Measurements from ENCODE around the gene AUNIP.

AUNIP gene

DNA sequence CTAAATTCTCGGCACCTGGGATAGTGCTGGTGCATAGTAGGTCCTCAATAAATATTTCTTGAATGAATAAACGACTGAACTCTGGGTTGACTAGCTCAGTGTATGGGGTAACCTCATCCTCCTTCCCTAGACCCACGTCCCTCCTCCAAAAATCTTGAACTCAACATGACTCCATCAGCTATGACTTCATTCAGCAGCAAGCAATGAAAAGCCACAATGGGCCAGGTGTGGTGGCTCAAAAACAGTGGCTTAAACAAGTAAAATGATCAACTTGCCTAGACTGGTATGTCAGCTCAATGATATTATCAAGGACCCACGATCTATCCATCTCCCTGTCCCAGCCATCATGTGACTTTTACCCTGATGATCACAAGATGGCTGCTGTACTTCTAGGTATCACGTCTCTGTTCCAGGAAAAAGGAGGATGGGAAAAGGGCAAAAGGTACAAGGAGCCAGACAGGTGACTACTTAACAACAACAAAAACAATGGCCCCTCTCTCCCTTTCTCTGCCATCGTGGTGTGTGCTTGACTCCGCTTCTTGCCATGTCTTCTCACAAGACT lies 29.2 kb upstream of the AUNIP start:
- DNase-seq, result no peak

GRCh38 chr1:25885602-25886001 lies 26.3 kb upstream of the AUNIP start:
- no peak for DNase-seq

DNA sequence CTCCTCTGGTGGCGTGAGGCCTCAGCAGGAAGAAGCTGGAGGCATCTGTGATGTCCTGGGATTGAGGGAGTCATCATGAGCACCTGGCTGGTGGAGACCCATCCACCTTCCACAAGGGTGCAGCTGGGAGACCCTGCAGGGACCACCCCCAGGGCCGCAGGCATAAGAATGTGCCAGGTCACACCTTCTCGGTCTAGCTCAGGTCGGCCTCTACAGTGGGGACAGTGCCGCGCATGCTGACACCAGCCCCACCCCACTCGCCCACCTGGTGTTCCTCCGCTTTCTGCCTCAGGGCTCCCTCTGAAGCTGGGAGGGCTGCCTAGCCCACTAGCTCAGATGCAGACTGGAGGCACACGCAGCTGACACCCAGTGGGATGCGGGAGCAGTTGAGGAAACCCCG lies 22.0 kb upstream of the AUNIP start:
- DNase-seq, result no peak

GRCh38 chr1:25880518-25880917 lies 21.3 kb upstream of the AUNIP start:
- DNase-seq, result no peak

- DNase-seq, result no peak
Measured at GRCh38 chr1:25879675-25880074, 20.4 kb upstream of the AUNIP start.

GRCh38 chr1:25878690-25879089 lies 19.4 kb upstream of the AUNIP start:
- no peak for DNase-seq

DNA sequence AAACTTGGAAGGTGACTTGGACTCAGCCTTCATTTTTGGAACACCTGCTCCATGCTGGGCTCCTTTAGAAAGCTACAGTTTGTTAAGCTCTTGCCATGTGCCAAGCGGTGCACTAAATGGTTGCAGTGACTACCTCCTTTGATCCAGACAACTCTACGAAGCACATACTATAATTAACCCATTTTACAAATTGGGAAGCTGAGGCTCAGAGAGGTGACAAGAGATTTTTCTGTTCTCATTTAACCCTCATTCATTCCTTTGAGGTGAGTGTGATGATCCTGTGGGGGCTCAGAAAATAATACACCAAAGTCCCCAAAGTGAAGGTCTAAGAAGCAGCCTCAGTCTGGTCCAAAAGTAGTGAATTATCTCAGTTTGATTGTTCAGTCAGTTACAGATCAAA lies 17.9 kb upstream of the AUNIP start:
- no peak for DNase-seq

DNA sequence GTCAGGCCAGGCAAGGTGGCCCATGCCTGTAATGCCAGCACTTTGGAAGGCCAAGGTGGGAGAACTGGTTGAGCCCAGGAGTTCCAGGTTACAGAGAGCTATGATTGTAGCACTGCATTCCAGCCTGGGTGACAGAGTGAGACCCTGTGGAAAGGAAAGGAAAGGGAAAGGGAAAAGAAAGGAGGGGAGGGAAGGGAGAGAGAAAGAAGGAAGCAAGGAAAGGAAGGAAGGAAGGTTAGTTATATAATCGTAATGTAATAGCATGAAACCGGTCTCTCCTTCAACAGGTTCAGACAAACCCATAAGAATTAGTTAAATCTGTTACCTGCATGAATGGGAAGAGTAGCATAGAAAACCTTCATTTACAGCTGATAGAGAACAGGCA lies 17.4 kb upstream of the AUNIP start:
- no peak for DNase-seq

DNA sequence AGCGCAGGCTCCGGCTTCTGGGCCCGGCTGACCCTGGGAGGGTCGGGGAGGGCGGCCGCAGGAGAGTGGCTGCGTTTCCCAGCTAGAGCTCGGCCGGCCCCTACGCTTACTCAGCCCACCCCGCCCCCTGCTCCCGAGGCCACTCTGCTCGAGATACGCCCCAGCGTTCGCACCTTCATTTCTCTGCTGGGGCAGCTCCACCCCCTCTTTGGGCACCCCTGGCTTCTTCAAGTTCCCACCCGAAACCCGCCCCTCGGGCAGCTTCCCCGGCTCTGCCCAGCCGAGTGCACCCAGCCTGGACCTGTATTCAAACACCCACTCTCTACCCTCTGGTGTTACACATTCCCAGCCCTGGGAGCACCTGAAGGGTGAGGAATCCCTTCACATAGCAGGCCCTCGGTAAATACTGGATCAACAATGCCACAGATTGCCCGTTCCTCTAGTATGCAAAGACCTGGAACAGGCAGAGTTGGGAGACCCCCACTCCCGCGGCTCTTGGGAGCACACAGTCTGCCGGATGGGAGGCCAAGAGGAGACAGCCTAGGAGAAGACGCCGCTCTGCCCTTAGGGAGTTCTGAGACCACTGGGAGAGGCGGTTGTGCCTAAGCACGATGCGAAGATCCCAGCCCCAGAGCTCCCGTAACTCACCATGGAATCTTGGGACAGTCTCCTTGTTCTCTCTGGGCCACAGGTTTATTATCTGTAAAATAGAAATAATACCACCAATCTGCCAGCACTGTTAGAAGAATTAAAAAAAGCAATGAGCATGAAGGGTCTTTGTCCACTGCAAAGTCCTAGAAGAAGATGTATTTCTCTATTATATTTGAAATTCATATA lies 16.8 kb upstream of the AUNIP start:
- DNase-seq, result no peak

DNA sequence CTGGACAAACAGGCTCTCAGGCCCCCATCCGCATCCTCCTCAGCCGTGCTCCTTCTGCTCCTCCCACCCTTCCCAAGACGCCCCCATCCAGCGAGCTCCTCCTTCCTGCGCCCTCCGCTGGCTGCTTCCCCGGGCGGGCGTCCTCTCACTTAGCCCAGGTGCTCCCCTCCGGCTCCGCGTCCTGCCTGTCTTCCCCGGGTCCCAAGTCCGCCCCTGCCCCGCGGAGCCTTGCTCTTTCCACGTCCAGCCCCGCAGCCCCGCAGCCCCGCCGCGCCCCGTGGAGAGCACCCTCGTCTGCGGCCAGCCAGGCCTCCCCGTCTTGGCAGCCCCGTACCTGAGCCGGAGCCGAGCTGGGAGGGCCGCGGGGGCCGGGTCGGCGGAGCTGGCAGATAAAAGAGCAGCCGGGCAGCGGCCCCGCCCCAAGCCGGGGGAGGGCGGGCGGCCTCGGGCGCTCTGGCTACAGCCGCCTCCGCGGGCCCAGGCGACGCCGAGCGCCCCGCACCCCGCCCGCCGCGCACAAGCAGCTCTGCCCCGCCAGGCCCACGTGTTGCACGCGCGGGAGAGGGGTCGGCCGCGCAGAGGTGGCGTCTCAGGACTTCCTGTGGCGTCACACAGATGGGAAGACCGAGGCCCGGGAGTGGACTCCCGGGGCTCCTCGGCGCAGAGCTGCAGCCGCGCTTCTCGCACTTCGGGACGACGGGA lies 16.0 kb upstream of the AUNIP start, which contains the start of gene PAQR7:
PAQR7 (minus strand) TSS at position 555 of the 702 bp plus-strand sequence. CDS start 11,869 bp downstream, outside the sequence.
- DNase-seq, result peak; percentile 82

GRCh38 chr1:25874635-25875153 lies 15.4 kb upstream of the AUNIP start:
- DNase-seq, result no peak

- DNase-seq, result no peak
Measured at GRCh38 chr1:25874209-25874608, 15.0 kb upstream of the AUNIP start.

- DNase-seq, result no peak
Measured at GRCh38 chr1:25873120-25873519, 13.9 kb upstream of the AUNIP start.

GRCh38 chr1:25872713-25873112 lies 13.5 kb upstream of the AUNIP start:
- DNase-seq, result no peak

DNA sequence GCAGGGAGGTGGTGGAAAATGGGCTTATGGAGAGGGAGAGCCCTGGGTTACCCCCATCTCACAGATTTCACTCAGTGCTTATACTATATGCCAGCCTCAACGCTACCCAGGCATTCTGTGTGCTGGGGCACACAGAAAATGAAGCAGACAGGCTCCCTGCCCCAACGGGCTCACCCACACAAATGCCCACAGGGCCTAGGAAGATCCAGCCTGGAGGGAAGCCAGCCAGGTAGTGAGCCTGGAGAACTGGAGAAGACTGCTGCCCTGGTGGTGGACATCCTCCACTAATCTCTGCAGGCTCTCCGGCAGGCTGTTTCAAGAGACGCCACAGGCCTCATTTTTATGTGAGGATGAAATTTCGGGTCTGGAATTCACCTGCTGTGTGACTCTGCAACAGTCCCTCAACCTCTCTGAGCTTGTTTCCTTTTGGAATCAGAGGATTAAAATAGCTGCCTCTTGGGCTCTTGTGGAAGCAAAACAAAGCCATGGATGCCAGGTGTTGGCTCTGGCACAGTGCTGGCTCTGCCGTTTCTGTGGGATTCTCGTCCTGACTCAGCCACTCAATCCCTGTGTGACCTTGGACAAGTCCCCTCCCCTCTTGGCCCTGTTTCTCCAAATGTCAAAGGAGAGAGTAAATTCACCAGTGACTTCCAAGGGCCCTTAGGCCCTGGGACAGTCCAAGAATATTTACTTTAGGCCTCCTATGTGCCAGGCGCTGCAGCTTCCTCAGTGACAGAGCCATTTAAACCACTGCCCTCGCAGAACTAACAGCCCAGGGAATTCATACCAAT lies 12.6 kb upstream of the AUNIP start:
- no peak for DNase-seq

DNA sequence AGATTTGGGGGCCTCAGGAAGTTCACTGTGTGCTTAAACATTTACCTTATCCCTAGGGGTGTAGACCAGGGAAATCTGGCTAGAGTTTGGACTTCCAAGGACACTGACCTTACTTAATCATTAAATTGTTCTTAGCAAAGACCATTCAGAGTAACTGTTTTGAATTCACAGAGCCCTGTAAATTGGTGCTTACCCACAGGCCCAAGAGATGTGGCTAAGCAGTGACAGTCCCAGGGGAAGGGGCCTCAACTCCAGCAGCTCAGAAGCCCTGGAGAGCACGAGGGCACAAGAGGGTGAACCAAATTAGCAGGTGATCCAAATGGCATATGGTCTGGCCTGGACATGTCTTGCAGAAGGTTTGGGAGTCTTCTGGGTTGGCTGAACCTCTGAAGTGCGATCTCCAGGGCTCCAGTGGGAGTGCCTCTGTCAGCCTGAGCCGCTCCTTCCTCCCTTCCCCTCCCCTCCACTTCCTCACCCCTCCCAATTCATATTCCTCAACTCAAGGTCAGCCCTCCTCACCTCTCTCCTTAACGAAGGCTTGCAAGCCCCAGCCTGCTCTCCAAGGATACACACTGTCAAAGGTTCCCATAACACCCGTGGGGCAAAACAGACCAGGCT lies 11.9 kb upstream of the AUNIP start:
- no peak for DNase-seq

GRCh38 chr1:25870614-25871013 lies 11.4 kb upstream of the AUNIP start:
- no peak for DNase-seq

DNA sequence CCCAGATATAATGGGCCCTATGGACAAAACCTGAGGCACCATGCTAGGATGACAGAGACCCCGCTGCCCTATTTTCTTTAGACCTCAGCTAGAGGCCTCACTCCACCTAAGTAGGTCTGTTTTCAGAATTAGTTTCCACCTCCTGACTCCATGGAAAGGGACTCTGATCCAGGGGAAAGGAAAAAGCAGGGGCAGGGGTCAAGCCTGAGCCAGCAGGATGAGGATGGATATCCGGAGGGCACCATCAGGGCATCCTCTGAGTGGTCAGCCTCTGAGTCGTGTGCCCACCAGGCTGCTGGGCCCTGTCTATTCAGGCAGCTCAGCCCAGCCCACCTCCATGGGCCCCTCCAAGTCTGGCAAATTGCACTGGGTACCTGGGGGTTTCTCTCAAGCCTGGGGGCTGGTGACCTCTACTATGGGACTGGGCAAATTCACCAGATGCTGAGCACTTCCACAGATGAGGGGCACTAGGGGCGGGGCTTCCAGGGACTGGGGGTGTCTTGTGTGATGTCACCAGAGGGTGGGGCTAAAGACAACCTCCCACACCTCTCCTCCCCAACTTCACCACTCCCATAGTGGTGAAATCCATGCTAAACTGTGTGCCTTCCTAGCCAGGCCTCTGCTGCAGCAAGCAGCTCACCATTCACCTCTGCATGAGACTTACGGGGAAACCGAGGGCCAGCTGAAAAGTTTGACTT lies 10.8 kb upstream of the AUNIP start:
- no peak for DNase-seq

DNA sequence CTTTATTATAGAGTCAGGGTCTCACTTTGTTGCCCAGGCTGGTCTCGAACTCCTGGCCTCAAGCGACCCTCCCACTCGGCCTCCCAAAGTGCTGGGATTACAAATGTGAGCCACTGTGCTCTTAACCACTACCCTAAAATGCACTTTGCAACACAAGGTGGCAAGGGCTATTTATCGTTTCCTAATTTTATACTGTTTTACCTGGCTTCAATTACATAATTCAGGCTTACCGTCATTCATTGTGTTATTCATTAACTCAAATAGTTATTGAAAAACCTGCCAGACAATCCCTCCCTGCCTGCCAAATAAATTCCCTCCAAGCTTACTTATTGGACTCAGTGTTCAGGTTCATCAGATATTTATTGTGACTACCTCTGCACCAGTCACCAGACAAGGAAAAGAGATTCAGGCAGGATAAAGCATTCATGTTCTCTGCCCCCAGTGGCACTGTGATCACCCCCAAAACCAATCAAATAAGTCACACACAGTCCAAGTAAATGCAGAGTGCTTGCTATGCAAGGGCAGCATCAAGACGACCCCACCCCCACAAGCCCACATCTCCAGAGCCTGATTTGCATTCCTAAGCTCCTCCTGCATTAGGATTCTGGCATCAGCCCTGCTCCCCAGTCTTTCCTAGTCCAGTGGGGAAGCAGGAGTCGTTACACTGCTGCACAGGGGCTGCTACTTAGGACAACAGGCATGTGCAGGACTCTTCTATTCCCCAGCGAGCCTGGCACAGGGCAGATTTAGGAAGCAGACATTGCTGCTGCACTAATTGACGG lies 8.1 kb upstream of the AUNIP start:
- DNase-seq, result no peak

DNA sequence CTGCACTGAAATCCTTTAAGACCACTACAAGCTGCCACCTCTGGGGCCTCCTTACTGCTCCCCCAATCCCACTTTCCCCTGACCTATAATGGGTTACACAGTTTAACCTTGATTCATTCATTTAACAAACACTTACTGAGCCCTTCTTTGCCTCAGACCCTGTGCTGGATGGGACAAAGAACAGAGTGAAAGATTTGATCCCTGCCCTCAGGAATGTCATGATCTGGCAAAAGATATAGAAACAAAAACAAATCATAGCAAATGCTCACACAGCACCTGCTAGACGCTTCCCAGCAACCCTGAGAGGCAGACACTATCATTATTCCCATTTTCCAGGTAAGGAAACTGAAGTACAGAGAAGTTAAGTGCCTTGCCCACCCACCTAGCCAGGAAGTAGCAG lies 7.0 kb upstream of the AUNIP start:
- no peak for DNase-seq

DNA sequence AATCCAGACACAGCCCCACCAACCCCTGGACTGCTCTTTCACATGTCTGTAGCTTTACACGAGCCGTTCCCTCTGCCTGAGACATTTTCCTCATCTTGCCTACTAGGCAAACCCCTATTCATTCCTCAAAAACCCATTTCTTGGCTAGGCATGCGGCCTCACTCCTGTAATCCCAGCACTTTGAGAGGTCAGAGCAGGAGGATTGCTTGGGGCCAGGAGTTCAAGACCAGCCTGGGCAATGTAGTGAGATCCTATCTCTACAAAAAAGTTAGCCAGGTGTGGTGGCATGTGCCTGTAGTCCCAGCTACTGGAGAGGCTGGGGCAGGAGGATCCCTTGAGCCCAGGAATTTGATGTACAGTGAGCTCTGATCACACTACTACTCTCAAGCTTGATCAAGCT lies 5.2 kb upstream of the AUNIP start:
- no peak for DNase-seq
